HG02571 (cell line): ENCODE measurements around the gene LUC7L3.
"Not testable (repeated sequence)": the region's sequence is repeated elsewhere in the genome, so short reads cannot be mapped to it uniquely, and the experiment has no call there.

Experiments
- ATAC-seq: cut with Tn5 transposase; IDR thresholded peaks from one replicate; pipeline ENCODE4 v1.9.1; 2021; ENCODE audit warnings: mild to moderate bottlenecking, moderate library complexity; ENCODE audit not compliant: unreplicated experiment

LUC7L3 gene

GRCh38 chr17:50708050-50709000 is 11.1 kb upstream of the LUC7L3 start:
- no peak for ATAC-seq

GRCh38 chr17:50709053-50709452 is 10.3 kb upstream of the LUC7L3 start:
- not testable (repeated sequence) for ATAC-seq

GRCh38 chr17:50710025-50710424 is 9.4 kb upstream of the LUC7L3 start:
- no peak for ATAC-seq

GRCh38 chr17:50710650-50711049 is 8.8 kb upstream of the LUC7L3 start:
- no peak for ATAC-seq

GRCh38 chr17:50712641-50713040 is 6.8 kb upstream of the LUC7L3 start:
- ATAC-seq, result no peak

- ATAC-seq, result no peak
Measured at GRCh38 chr17:50715471-50715870, 3.9 kb upstream of the LUC7L3 start.

GRCh38 chr17:50719924-50720794 is 756 bp downstream of the LUC7L3 start:
- ATAC-seq, result no peak

- no peak for ATAC-seq
Measured at GRCh38 chr17:50721194-50722010, 2.0 kb downstream of the LUC7L3 start.

- no peak for ATAC-seq
Measured at GRCh38 chr17:50722746-50723145, 3.3 kb downstream of the LUC7L3 start.

- not testable (repeated sequence) for ATAC-seq
Measured at GRCh38 chr17:50724622-50725021, 5.2 kb downstream of the LUC7L3 start.

- no peak for ATAC-seq
Measured at GRCh38 chr17:50725769-50726655, 6.6 kb downstream of the LUC7L3 start.

GRCh38 chr17:50728112-50728429 is 8.7 kb downstream of the LUC7L3 start:
- no peak for ATAC-seq

GRCh38 chr17:50728881-50729765 is 9.7 kb downstream of the LUC7L3 start:
- no peak for ATAC-seq

- ATAC-seq, result no peak
Measured at GRCh38 chr17:50731575-50732460, 12.4 kb downstream of the LUC7L3 start.

- ATAC-seq, result no peak
Measured at GRCh38 chr17:50735287-50735686, 15.9 kb downstream of the LUC7L3 start.

GRCh38 chr17:50737118-50737698 is 17.8 kb downstream of the LUC7L3 start:
- ATAC-seq, result no peak

GRCh38 chr17:50739098-50739497 is 19.7 kb downstream of the LUC7L3 start:
- ATAC-seq, result no peak

GRCh38 chr17:50745631-50746030 is 26.2 kb downstream of the LUC7L3 start:
- no peak for ATAC-seq
